HG03159 (cell line): ENCODE data around the gene RABGGTA.

Experiments used
- ATAC-seq: cut with Tn5 transposase; IDR thresholded peaks from one replicate; pipeline ENCODE4 v1.9.1; 2021; ENCODE audit warnings: mild to moderate bottlenecking, moderate library complexity; ENCODE audit not compliant: unreplicated experiment

Gene RABGGTA

DNA sequence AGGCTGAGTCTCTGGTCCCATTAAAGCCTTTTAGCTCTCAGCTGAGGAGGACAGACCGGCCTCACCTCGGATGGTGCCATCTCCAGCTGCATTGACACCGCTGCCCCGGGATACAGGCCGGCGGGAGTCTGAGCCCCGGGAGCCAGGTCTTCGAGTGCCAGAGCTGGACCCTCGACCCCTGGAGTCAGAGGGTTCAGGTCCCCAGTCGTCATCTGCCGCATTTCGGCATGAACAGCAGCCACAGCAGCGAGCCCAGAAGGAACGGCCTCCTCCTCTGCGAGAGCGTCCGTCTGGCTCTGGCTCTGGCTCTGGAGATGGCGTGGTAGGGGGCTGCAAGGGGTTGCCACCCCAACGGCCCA lies 9.4 kb downstream of the RABGGTA start:
- ATAC-seq, result no peak

DNA sequence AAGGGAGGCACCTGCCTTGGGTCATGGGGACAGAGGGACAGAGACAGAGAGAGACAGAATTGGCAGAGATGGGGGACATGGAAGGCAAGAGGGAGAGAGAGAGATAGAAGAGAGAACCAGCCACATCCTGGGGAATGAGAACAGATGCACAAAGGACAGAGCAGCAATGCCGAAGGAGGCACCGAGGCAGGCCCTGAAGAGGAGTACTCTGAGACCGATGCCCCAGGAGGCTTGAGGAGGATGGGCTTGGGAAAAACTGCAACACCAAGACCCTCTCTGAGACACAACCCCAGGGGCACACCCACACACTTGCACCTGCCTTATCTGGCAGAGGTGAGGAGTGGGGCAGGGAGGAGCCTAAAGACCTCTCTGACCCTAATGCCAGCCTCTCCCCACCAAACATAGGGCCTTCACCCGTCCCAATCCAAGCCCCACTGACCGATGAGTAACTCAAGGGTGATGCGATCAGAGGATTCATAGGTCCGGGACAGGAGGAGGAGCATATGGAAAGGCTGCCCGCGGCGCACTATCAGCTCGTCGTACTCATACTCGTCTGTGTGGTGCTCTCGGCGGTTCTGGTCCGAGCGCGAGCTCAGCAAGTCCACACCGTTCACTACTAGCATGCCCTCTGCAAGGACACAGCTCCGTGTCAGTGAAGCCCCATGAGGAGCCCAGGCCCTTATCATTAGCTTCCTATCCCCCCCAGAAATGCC lies 10.0 kb downstream of the RABGGTA start:
- ATAC-seq, result no peak

DNA sequence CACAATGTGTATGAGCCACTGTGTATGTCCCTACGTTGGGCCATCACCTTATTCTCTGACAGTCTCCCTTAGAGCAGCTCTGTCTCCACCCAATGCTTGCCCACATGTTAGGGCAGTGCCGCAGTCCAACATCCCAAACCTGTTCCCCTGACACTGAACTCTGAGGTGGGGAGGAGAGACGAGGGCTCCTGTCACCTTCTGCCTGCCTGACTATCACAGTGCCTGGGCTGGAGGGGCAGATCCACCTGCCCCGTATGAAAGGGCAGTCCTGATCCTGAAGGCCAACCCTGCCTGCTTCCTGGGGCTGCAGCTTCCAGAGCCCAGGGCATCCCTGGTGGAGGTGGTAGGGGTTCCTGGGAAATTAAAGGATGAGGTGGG lies 10.6 kb downstream of the RABGGTA start:
- no peak for ATAC-seq

DNA sequence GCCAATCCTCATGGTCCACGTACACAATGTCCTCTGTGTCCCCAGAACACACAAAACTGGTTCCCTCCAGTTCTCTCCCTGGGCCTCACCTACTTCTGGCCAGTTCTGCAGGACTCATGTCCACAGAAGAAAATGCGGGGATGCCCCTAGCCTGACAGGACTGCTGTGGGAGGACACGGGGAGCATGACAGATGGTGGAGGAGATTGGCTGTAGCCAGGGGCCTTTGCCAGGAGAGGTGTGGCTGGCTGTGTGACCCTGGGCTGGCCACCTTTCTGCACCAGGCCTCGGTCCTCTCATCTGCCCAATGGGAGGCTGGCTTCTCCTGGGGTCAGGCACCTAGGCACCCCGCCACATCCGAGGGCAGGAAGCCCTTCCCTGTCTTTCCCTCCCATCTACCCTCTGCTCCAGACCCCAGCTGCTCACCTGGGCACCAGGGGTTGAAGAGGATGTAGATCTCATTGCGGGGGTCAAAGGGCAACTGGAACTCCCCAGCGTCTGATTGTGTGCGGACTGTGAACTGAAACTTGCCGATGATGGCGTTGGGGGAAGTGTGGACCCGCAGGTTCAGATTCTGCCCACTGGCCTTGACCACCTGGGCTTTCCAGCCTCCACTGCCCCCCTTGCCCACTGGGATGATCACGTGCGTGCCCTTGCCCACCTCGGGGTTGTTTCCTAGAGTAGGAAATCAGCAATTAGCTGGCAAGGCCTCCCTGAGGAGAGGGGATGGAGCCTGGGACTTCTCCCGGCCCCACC lies 11.2 kb downstream of the RABGGTA start:
- ATAC-seq, result no peak

DNA sequence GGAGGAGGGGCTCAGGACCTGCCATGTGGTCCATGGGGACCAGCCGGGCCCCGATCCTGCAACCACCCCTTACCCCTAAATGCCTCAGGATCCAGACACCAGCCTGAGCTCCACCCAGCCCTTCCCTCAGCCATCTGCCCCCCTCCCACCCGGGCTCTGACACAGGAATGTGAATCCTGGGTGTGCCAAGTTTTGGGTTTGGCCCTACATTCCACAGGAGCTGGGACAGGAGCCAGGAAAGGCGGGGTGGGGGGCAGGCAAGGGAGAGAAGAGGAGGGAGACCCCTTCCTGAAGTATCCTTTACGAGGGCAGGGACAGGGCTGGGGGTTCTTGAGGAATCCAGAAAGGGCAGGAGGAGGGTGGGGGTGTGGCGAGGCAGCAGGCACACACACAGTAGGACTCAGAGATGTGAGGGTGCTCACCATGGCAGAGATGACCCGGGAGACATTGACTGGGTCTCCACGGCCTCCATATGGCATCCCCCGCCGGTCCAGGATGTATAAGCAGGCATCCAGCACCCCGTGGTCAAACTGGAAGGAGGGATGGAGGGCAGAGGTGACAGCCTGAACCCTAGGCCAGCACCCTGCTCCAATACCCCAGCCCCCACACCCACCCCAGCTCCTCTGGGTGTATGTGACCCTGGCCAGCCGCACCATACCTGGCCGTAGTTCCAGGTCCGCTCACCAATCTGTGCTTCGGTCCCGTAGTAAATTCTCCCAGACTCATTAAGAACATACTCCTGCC lies 11.9 kb downstream of the RABGGTA start:
- no peak for ATAC-seq

DNA sequence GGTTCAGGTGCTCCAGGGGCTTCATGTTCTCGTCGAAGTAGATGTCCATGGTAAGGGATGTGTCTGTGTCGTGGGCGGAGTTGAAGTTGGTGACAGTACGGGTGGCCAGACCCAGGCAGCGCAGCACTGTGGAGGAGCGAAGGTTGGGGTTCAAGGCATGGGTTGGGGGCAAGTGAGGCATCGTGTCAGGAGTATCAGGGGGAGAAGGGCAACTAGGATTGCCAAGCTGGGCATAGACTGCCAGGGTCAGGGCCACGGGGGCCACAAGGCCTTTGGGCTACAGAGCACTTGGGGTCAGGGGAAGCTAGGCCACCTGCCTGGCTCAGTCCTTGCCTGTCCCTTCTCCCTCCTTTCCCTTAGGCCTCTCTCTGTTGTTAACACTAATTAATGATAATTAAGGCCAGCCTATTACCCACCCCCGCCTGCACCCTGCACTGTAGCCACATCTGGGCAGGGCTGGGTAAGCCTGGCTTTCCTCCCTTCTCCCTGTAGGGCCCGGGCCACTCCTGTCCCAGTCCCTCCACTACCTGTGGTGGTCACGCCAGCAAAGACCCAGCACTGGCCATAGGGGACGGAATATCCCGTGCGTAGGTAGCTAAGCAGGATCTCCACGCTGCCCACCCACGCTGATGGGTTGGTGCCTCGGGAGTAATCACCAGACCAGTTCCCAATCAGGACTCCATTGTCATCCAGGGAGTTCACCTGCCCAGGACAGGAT lies 12.7 kb downstream of the RABGGTA start:
- no peak for ATAC-seq

DNA sequence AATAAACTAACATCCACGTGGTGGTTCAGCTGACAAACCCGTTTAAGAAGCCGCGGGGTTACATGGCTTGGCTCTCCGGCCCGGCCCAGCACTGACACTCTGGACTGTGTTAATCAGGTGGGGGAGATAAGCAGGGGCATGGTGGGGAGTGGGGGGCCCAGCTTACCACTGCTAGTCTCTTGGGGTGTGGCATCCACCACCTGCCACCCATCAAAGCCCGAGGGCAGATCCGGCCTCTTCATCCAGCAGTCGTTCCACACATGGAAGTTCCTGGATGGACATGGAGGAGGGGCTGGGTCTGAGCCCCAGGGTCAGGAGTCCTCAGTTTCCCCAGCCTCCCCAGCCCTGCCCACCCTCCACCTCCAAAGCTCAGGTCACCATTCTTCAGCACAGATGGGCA lies 13.3 kb downstream of the RABGGTA start:
- no peak for ATAC-seq

DNA sequence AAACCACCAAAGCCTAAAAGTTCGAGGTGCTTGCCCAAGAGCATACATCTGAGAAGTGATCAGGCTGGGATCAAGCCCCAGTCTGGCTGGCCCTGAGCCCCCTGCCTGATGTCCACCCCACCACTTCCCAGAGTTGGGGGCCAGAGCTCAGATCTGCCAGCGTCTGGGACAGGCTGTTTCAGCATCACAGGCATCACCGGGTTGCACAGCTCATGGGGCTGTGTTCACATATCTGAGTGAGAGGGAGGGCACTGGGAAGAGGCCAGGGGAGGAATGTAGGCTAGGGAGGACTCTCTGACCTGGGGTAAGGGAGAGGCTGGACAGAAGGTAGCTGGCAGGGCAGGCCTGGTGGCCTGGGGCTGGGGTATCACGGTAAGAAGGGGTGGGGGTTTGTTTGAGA lies 14.4 kb downstream of the RABGGTA start:
- ATAC-seq, result no peak

DNA sequence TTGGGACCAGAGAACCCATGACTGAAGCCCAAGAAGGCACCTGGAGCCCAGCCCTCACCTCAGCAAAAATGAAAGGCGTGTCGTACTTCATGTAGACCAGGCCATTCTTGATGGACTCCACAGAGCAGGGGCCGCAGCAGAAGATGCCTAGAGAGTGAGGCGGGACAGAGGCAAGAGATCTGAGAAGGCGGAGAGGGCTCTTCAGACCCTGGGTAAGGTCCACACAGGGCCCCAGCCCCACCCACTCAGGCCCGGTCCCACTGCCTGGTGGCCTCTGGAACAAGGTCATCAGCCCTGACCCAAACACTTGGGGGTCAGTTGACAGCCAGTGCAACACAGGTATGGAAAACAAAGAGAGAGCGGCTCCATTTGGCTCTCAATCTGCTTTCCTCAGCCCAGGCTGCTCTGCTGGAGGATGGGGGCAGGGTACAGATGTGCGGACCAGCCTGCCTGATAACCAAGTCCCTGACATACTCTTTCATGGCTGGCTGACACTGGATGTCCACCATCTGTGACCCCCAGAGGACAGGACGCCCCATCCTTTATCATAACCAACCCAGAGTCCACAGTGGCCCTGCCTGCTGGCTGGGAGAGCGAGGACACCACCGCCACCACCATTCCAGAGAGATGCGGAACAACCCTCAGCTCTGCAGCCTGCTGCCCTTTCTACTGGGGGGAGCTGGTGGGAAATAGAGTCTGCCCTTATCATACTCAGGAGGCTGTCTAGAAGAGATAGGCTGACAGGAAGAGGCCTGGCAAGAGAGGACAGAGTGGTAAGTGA lies 15.3 kb downstream of the RABGGTA start:
- no peak for ATAC-seq

DNA sequence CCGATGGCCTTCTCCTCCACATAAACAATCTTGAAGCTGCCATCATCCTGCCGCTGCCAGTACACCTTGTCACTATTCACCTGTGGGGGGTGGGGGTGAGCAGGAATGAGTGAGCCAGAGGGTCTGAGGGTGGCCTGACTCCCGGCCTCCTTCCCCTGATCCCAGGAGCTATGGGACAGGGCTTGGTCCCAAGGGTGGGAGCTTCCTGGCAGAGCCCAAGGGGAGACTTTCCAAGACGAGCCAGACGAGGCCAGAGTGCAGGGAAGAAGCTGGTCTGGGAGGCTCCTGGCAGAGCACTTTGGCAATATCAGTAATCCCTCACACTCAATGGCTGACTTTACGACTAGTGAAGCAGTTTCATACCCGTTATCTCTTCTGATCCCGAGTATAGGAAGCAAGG lies 16.0 kb downstream of the RABGGTA start:
- ATAC-seq, result no peak

DNA sequence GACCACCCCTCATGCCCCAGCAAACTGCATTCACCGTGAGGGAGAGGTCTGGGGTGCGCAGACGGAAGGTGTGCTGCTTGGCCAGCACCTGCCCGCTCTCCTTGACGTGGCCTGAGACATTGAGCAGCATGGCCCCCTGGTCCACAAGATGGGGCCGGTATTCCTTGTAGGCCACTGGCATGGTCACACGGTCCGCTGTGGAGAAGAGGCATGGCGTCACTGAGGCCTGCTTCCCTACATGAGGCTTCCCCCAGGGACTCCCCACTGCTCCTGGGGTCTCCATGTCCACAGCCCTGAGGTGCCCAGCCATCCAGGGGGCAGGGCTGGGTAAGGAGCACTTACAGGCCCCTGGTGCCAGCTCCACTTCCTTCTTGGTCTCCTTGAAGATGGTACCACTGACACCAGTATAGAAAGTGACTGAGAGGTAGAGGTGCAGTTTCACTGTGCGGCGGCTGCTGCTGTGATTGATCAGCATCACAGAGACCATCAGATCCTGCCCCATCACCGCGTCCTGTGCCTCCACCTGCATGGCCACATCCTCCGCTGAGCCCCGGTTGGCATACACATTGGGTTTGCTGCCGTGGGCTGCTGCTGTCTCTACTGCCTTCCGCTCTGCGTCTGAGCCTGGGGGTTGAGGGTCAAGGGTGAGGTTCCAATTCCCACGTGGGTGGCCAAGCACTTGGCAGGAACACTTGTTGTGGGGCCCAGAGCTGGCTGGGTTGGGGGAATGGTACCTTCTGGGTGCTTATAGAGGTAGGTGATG lies 16.6 kb downstream of the RABGGTA start:
- no peak for ATAC-seq

DNA sequence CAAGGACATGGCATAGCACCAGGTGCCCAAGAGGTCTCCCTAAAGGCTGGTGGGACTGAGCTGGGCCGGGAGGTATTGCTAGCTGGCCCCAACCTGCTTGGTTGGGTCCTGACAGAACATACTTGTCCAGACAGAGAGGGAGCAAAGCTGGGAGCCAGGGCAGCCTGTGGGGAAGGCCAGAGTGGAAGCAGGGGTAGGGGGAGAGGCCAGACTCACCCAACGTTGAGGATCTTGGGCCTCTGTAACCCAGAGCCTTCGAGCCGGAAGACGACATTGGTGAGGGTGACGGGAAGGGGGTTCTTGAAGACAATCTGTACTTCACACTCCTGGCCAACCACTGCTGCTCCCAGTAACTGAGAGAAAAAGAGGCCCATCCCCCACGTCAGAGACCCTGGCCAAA lies 17.5 kb downstream of the RABGGTA start:
- ATAC-seq, result no peak

DNA sequence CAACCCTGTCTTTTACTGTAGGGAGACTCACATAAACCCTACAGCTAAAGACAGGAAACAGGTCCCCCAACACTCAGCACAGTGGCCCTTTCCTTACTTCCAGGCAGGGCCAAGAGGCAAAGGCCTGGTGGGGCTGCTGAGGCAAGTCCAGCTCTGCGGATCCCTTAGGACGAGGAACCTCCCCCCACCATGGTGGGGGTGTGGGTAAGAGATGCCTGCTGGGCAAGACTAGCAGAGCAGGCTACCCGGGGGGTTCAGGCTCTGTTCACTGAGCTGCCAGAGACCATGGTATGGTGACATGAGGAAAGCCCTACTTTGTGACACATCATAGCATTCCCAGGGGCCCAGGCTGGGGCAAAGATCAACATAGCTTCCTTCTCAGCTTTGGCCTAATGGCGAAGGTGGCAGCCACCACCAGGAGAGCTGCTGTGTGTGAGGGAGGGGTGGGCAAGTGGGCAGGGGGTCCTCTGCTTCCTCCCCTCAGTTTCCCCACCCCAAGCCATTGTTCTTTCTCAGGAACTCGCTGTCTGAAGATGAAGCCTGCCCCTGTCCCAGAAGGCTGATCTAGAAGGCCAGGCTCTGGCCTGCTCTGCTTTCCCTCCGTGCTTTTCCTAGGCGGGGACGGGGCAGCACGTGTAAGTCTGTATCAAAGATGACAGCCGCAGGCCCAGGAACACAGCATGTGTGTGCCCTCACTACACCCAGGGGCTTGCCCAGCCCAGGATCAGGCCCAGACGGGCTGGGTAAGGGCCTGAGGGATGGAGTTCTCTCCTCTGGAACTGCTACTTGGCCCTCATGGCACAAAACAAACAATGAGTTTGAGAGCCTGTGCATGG lies 18.9 kb downstream of the RABGGTA start:
- ATAC-seq, result no peak

DNA sequence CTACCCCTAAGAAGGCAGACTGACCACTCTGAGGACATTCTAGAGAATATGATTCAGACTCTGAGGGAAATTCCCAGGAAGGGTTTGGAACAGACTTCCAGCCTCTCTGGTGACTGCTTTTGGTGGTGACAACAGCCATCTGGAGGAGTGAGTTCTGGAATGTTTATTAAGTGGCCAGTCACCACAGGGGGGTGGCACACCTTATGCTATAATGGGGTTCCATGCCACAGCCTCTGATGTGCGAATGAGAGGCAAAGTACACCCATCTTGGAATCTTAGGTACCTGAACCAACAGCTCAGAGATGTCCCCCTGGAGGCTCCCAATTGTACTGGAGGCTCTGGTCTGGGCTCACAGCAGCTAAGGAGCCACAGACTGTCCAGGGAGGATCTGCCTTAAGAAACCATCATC lies 19.5 kb downstream of the RABGGTA start:
- ATAC-seq, result no peak

DNA sequence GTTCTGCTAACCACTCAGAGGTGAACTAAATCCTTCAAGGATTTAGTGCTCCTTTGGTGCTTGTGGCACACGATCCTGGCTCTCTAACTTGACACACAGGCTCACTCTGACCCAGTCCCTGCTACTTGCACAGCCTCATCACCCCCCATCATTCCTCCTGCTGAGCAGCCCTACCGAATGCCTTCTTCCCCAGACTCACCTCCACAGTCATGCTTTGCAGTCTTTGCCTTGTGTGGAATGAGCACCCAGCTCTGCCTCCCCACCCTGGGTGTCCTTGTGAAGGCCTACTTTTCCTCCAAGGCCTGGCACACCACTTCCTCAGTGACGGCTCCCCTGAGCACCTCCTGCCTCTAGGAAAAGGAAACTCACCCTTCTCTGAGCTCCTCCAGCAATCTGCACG lies 21.0 kb downstream of the RABGGTA start:
- no peak for ATAC-seq

DNA sequence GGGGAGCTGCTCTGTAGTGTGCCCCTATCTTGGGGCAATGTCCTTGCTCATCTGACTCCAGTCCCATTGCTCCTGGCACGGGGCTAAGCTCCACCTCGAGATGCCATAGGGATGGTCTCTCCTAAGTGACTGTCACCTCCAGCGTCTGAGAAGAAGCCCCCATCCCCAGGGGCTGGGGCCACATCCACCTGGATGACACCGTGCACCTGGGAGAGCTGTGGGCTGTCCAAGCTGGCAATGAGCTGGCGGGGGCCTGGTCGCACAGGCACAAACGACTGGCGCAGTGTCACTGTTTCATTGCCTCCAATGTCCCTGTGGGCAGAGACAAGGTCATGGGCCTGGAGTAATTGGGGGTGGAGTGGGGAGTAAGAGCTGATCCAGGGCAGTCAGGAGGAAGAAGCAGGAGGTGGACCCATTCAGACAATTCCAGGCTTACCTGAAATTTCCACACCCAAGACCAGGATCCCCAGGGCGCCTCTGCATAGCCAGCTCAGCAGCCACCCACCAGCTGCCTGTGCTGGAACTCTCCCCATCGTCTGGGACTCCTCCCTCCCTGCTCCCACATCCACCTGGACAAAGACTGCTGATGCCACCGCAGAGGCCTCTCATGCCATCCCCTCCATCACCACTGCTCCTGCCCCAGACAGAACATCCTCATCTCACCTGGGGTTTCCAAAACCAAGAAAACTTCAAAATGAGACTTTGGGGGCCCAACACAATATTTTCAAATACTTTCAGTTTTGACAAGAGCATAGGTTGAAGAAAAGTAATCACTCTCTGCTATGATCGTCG lies 22.0 kb downstream of the RABGGTA start:
- no peak for ATAC-seq

DNA sequence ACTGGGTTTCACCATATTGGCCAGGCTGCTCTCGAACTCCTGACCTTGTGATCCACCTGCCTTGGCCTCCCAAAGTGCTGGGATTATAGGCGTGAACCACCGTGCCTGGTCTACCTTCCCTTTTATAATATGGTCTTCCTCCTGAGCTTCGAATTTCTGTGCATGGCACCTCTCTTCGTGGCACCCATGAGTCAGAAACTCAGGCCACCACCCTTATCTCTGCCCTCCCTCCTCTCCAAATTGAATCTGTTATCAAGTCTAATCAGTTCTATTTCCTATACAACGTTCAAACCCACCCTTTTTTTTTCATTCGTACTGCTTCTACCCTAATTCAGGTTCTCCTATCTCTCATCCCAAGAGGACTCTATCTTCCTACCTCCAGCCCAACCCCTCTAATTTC lies 24.0 kb downstream of the RABGGTA start:
- no peak for ATAC-seq

DNA sequence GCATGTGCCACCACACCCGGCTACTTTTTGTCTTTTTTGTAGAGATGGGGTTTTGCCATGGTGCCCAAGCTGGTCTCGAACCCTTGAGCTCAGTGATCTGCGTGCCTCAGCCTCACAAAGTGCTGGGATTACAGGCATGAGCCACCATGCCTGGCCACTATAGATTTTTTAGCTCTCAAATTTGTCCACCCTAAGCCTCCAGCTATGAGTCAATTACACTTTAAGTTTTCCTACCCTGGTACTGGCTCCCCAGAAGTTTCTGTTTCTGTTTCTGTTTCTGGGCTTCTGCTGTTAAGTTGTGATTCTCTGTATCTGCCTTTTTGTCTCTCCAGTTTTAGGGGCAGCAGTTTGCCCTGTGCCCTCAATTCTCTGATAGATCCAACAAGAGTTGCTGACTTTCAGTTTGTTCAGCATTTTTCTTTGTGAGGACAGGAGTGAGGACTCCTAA lies 24.6 kb downstream of the RABGGTA start:
- ATAC-seq, result no peak
